Fibroblast of the aortic adventitia (primary cell): ENCODE results near the gene TUBGCP2. TPM values are rescaled to one million over a fixed set of nuclear protein-coding genes. Genes with fewer than 3 reads are reported as not detected.

ENCODE experiments used
- DNase-seq: peaks from one replicate; pipeline ENCODE4 v3.0.0-alpha.2; 2010; ENCODE audit warnings: low read depth
- H3K4me3 ChIP-seq: 2 replicates; pipeline ENCODE4 v1.5.1; 2011; ENCODE audit warnings: low read depth, mild to moderate bottlenecking, control low read depth, low read length, moderate library complexity
- small RNA-seq: library from RNA; depleted of rRNA; stranded (forward); fragments of <200 nt; gene quantifications from one replicate; pipeline ENCODE3, GENCODE V24; 2012
- total RNA-seq: library from RNA; depleted of rRNA; stranded (reverse); fragments of >200 nt; gene quantifications from 2 replicates; pipeline ENCODE4 v1.2.3, GENCODE V29; 2012; ENCODE audit warnings: low replicate concordance
- TF ChIP-seq, protein P1 (sequence below): IDR thresholded peaks from 2 replicates; pipeline ENCODE4 v1.5.1; 2011; ENCODE audit warnings: mild to moderate bottlenecking, low read length, control low read depth, inconsistent platforms; ENCODE audit not compliant: insufficient read depth

TUBGCP2 gene
- total RNA-seq, 1 donor: 72.8 TPM

DNA sequence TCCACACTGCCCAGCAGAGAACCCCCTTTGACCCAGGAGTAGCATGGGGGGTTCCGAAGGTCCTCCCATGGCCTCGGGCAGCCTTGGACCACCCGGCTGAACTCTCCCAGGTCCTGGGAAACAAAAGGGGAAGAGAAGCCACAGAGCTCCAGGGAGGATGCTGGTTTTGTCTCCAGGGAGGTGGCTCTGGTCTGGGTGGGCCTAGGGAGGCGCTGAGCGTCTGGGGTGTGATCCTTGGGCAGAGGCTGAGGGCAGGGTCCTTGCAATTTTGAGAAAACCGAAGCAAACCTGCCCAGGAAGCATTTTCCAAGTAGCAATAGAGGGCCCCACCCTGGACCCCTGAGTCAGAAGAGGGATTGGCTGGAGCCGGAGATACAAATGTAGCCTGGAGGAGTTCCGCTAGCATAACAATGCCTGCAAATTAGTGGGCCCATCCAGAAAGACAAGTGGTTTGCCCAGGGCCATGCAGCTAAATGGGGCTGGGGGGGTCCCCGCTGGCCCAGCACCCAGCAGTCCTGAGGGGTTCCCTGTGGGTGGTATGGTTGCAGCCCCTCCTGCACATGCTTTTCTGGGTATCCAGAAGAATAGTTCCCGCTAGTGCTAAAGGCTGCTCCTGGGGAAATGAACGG, 76.6 kb downstream of the TUBGCP2 start:
- DNase-seq: no peak
- H3K4me3 ChIP-seq: no peak overlapping the region
- TF ChIP-seq, protein P1, sequence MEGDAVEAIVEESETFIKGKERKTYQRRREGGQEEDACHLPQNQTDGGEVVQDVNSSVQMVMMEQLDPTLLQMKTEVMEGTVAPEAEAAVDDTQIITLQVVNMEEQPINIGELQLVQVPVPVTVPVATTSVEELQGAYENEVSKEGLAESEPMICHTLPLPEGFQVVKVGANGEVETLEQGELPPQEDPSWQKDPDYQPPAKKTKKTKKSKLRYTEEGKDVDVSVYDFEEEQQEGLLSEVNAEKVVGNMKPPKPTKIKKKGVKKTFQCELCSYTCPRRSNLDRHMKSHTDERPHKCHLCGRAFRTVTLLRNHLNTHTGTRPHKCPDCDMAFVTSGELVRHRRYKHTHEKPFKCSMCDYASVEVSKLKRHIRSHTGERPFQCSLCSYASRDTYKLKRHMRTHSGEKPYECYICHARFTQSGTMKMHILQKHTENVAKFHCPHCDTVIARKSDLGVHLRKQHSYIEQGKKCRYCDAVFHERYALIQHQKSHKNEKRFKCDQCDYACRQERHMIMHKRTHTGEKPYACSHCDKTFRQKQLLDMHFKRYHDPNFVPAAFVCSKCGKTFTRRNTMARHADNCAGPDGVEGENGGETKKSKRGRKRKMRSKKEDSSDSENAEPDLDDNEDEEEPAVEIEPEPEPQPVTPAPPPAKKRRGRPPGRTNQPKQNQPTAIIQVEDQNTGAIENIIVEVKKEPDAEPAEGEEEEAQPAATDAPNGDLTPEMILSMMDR: no peak

DNA sequence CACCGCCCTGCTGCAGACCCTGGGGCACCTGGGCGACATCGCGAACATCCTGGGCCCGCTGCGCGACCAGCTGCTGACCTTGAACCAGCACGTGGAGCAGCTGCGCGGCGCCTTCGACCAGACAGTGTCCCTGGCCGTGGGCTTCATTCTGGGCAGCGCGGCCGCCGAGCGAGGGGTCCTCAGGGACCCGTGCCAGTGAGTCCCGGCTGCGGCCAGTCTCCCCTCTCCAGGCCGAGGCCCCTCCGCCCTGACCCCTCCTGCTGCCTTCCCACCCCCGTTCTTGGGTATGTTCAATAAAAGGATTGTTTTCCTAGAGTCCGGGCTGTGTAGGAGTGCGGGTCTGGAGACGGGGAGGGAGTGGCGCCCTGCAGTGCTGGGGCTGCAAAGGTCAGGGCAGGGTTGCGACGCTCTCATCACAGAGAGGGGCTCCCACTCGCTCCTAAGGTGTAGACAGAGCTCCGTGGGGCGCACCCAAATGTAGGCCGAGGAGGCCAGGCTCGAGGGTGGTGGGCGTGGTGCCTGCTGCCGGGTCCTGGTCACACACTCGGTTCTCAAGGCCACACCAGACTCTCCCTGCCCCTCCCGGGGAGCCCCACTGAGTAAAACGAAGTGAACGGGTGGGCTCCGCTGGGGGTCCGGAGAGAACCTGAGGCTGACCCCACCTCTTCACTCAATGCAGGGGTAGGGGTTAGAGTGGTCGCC, 77.3 kb downstream of the TUBGCP2 start:
- TF ChIP-seq, protein P1: no peak
- DNase-seq: no peak
- H3K4me3 ChIP-seq: no peak overlapping the region

DNA sequence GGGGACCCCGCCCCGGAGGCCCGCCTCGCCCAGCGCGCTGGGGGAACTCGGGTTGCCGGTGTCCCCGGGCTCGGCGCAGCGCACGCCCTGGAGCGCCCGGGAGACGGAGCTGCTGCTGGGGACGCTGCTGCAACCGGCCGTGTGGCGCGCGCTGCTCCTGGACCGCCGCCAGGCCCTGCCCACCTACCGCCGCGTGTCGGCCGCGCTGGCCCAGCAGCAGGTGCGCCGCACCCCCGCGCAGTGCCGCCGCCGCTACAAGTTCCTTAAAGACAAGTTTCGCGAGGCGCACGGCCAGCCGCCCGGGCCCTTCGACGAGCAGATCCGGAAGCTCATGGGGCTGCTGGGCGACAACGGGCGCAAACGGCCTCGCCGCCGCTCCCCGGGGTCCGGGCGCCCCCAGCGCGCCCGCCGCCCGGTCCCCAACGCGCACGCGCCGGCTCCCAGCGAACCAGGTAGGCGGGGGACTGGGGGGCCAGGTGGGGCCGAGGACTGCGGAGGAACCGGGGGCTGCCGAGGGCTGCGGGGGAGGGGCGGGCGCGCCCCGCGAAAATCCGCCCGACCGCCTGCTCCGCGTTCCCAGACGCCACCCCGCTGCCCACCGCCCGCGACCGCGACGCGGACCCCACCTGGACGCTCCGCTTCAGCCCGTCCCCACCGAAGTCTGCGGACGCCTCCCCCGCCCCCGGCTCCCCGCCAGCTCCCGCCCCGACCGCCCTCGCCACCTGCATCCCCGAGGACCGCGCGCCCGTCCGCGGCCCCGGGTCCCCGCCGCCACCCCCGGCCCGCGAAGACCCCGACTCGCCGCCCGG, 78.1 kb downstream of the TUBGCP2 start:
- TF ChIP-seq, protein P1: no peak
- no peak for DNase-seq
- H3K4me3 ChIP-seq: no peak overlapping the region

DNA sequence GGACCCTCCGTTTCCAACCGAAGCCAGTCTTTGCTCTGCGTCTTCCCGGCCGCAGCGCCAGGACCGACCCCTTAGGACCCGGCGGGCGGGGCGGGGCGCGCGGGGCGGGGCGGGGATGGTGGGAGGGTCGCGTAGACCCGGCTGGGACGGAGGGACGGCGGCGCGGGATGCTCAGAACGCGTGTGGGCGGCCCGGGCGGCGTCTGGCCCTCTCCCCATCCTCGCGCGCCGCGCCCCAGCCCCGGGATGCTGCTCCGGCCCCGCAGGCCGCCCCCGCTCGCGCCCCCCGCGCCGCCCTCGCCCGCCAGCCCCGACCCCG, 78.7 kb downstream of the TUBGCP2 start, which contains the start of gene UTF1:
TSS of gene UTF1 (plus strand) at position 174 of the 318 bp plus-strand sequence. CDS start at position 246, 72 bp downstream.
- H3K4me3 ChIP-seq: no peak within 1 kb of the TSS
- DNase-seq: no peak
- TF ChIP-seq, protein P1: no peak

DNA sequence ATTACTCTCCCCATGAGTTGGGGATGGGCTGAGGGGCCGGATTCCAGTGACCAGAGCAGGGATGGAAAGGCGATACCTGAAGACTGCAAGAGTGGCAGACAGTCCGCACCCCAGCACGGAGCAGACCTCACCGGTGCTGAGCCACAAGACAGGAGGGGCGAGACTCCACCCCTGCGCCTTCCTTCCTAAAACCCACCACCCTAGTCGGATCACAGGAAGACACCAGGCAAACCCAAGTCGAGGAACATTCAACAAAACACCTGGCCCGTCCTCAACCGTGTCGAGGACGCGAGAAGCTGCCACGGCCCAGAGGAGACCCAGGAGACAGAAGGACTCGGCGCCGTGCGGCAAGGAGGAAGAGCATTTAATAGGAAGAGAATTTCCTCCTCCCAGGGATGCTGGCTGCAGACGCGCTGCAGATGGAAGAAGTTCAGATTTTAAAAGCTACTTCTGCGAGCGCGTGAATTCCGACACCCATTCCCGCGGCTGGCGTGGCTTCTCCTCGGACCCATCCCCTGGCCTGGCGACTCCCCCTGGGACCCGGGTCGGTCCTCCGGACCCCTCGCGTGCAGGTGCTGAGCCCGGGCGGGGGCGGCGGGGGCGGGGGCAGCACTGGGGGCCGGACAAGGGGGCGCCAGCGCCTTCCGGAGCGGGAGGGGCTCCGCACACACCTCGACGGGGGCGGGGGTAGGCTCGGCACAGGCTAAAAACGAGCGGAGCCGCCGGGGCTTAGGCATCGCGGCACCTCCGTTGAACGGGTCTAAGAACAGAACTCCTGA, 79.2 kb downstream of the TUBGCP2 start:
- no peak for DNase-seq
- TF ChIP-seq, protein P1: no peak
- no peak overlapping the region for H3K4me3 ChIP-seq

Small RNAs within 50 kb of the gene (small RNA-seq; reads per million reads assigned to genes)
- not detected for gene BANF1P2

Other genes with a start within 250 kb of the TUBGCP2 start
- gene ADGRA1, start 220.9 kb downstream of the TUBGCP2 start, total RNA-seq: not detected in 2 replicates
- under 0.01 and 0.41 TPM in 2 replicates for gene KNDC1, start 148.7 kb downstream of the TUBGCP2 start, total RNA-seq
- not detected in 2 replicates for gene UTF1, start 78.7 kb downstream of the TUBGCP2 start, total RNA-seq
- not detected in 2 replicates for gene VENTX, start 71.0 kb downstream of the TUBGCP2 start, total RNA-seq
- gene ADAM8, start 32.0 kb downstream of the TUBGCP2 start, total RNA-seq: 0.36 TPM in 1 of 2 replicates, not detected in the other
- gene ZNF511, start within 50 bp of the TUBGCP2 start, total RNA-seq: 1.7 and 22.1 TPM in 2 replicates
- not detected in 2 replicates for gene CALY, start 28.0 kb upstream of the TUBGCP2 start, total RNA-seq
- gene PRAP1, start 38.5 kb upstream of the TUBGCP2 start, total RNA-seq: not detected in 2 replicates
- 4.0 and 16.9 TPM in 2 replicates for gene FUOM, start 49.1 kb upstream of the TUBGCP2 start, total RNA-seq
- 33.0 and 47.3 TPM in 2 replicates for gene ECHS1, start 64.5 kb upstream of the TUBGCP2 start, total RNA-seq
- 4.9 and 5.4 TPM in 2 replicates for gene PAOX, start 70.4 kb upstream of the TUBGCP2 start, total RNA-seq
- 19.0 and 25.4 TPM in 2 replicates for gene MTG1, start 85.3 kb upstream of the TUBGCP2 start, total RNA-seq
- 0.18 and 0.82 TPM in 2 replicates for gene SPRN, start 115.8 kb upstream of the TUBGCP2 start, total RNA-seq
- 1.6 and 13.5 TPM in 2 replicates for gene SCART1, start 145.1 kb upstream of the TUBGCP2 start, total RNA-seq
- 0.36 and 0.82 TPM in 2 replicates for gene CYP2E1, start 218.5 kb upstream of the TUBGCP2 start, total RNA-seq